HG02763 (cell line): ENCODE results near the gene RPTOR.

Experiments
- ATAC-seq: cut with Tn5 transposase; IDR thresholded peaks from one replicate; pipeline ENCODE4 v1.9.1; 2021; ENCODE audit warnings: mild to moderate bottlenecking, moderate library complexity; ENCODE audit not compliant: unreplicated experiment

Gene RPTOR

GRCh38 chr17:80822021-80822699 is 277.5 kb downstream of the RPTOR start:
- no peak for ATAC-seq

- ATAC-seq: no peak
Observed at GRCh38 chr17:80822700-80823410, 278.2 kb downstream of the RPTOR start.

DNA sequence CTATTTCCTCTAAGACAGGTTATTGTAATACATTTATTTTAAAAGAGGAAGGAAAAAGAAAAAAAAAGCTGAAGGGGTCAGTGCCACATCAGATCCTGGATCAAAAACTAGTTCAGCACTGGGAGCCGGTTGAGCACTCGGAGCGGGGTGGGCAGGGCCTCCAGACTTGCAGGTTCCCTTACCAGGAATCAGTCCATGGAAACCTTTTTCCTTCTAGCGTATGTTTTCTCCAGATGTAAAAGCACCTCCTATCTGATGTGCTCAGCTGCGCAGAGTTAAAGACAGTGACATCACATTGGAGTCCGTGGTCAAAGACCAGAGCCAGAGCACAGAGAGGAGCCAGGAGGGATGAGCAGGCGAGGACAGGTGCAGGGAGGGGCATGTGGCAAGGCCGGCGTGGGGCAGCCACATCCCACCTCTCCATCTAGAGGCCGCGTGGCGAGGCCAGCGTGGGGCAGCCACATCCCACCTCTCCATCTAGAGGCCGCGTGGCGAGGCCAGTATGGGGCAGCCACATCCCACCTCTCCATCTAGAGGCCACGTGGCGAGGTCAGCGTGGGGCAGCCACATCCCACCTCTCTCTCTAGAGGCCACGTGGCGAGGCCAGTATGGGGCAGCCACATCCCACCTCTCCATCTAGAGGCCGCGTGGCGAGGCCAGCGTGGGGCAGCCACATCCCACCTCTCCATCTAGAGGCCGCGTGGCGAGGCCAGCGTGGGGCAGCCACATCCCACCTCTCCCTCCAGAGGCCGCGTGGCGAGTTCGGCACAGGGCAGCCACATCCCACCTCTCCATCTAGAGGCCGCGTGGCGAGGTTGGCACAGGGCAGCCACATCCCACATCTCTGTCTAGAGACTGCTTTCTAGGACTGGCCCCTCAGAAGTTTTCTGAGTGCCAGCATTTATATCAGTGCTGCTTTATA is 280.2 kb downstream of the RPTOR start:
- ATAC-seq: no peak

GRCh38 chr17:80825471-80826345 is 281.1 kb downstream of the RPTOR start:
- ATAC-seq: no peak

DNA sequence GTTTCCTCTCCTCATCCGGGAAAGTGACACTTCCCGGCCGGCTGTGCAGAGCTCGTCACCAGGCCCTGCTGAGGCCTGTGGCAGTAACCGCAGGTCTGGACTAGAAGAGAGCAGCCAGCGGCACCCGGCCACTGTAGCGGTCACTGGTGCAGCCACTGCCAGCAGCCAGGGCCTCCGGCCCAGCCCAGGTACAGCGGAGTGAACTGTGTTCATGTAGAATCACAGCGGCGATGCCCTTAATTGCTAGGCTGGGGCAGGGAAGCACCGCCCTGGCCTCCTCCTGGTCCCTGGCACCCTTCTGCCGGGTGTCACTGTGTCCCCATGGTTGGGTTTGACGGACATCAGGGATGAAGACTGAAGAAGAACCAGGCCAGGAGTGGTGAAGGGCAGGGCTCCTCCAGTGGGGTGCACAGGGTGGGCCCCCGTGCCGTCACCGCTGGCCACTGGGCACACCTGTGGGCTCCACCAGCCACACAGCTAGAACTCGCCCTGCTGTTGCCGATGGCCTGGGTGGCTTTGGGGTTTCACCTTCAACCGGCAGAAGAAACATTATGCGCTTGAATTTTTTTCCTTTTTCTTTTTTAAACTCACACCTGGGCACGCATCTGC is 281.8 kb downstream of the RPTOR start:
- ATAC-seq: no peak

GRCh38 chr17:80826955-80827645 is 282.5 kb downstream of the RPTOR start:
- ATAC-seq: no peak

DNA sequence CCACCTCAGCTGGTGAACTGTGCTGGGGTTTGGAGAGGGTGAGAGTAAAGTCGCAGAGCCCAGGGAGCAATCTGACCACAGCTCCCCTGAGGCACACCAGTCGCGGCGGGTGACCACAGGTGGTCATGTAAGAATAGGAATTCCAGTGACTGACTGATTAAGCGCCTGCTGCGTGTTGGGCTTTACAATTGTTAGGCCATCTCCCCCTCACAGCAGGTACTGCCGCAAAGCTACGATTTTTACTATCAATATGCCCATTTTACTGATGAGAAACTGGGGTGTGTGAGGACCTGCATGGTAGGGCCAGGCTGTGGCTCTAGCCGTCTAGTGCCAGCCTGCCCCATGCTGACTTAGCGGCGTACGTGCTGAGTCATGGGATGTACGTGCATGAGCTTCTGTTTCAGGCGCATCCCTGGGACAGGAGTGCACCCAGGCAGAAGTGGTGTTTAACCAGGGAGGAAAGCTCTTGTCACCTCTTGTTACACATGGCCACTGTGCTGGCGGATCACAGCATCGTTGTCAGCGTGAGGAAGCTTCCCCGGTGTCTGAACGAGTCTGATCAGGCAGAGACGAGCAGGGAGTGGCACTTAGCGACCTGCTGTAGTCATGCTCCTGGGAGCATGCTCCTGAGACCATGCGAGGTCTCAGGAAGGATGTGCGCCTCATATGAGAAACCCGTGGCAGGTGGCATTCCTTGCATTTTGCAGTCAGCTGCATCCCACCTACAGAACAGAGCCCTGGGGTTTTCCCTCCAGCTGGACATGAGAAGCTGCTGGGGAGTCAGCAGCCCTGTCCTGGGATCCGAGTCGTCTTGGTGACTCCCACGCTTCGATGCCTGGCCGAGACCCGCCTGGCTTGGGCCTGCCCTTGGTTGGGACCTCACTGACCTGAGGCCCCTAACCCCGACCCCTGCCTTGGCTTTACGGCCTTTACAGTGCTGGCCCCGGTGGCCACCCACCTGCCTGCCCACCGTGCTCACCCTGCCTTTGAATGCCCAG is 283.3 kb downstream of the RPTOR start:
- no peak for ATAC-seq

GRCh38 chr17:80829166-80829813 is 284.7 kb downstream of the RPTOR start:
- ATAC-seq: no peak

DNA sequence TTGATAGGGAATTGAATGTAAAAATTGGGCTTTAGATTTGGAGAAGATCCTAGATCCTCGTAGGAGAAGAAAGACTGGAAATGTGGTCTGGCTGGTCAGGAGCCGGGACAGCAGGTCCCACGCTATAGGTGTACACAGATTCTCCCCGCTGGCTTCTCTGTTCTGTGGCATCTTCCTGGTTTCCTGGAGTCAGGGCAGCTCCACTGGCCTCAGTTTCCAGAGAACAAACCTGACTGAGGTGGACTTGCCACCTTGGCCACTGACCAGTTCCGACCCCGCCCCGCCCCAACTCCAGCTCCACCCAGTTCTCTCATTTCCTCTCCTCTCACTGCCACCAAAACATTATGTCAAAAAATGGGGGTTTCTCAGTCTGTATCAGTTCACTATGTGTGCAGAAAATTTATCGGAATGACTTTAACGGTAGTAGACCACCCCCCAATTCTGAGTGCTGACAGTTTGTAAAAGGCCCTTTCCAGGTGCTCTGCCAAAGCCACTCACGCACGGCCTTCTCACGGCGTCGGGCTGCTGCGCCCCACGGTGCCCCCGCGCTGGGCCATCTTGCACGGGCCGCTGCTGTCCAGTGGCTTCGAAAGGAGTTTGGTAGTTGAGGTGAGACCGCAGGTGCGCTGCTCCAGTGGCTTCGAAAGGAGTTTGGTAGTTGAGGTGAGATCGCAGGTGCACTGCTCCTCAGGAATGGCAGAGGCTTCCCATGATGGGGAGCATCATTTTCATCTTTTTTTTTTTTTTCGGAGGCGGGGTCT is 285.6 kb downstream of the RPTOR start:
- ATAC-seq: no peak

- no peak for ATAC-seq
Observed at GRCh38 chr17:80831491-80831890, 286.9 kb downstream of the RPTOR start.

DNA sequence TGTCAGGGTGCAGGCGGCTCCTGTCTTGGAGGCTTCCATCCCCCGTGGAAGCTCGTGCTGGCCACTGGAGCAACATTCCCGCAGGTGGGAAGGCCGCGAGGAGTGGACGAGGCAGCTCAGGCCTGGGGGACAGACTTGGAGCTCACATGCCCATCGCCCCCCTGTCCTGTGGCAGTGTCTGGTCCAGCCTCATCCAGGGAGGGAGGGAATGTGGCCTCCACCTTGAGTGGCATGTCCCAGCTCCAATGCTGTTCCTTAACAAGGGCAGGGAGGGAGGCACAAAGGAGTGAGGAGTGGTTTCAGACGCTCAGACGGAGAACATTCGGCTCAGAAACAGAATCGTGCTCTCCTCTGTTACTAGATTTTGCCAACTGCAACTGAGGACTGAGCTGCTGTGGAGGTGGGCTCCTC is 287.6 kb downstream of the RPTOR start:
- no peak for ATAC-seq

GRCh38 chr17:80832888-80833583 is 288.4 kb downstream of the RPTOR start:
- ATAC-seq: peak; percentile 65

DNA sequence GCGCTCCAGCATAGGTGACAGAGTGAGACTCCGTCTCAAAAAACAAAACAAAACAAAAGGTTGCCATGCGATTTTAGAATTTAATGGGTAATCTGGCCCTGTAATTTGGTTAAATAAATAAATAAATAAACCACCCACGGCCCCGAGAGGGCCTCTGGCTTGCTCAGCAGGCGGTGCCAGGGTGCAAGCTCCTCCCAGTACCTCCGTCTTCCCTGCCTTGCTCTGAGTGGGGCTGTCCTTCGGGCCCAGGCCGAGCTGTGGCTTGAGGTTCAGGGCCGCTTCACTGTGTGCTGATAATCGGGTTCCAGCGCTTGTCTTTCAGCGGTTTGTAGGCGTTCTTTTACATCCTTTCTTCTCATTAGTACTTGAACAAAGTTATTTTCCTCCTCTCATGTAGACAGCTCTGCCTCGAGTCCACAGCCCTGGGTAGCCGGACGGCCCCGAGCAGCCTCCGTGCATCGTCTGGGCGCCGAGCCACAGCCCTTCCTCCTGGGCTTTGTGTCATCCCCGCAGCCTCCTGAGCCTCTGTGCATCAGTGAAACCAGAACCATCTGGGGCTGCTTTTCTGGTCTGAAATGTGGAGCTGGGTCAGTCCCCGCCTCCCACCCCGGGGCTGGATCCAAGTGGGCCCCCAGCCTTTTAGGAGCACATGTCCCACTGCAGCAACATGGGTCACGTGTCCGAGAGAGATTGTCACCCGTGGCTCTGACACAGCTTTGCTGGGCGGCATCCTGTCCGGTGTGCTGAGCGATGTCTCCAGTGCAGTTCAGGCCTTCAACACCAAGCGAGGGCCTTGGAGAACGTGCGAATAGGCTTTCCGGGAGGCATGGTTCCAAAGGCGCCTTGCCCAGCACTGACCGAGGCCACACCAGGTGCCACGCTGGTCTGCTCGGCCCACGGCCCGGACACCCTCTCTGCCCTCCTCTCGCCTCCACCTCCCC is 289.6 kb downstream of the RPTOR start:
- no peak for ATAC-seq

- no peak for ATAC-seq
Observed at GRCh38 chr17:80834893-80835275, 290.2 kb downstream of the RPTOR start.
